Neural cell (in vitro differentiated cells): ENCODE data around the gene SLC4A1. TPM values are rescaled to one million over a fixed set of nuclear protein-coding genes. Genes with fewer than 3 reads are reported as not detected.

Source experiments
- H2AFZ ChIP-seq: fragments of 200-600, 300-800 bp; sonication (generic), shearing (Covaris generic); 2 replicates; pipeline ENCODE4 v1.6.0; 2014; ENCODE audit warnings: low read depth, mild to moderate bottlenecking, antibody characterized with exemption, low read length, moderate library complexity
- H3F3A ChIP-seq: fragments of 200-600 bp; shearing (Covaris generic); 2 replicates; pipeline ENCODE4 v1.6.1; 2016; ENCODE audit warnings: mild to moderate bottlenecking, moderate library complexity, mixed read lengths, antibody characterized with exemption, low read length; ENCODE audit not compliant: insufficient read depth, poor library complexity, severe bottlenecking
- H3K27ac ChIP-seq: fragments of 200-600, 300-800 bp; sonication (generic), shearing (Covaris generic); 2 replicates; pipeline ENCODE4 v1.5.1; 2014; ENCODE audit warnings: mild to moderate bottlenecking, low read length, moderate library complexity
- H3K27me3 ChIP-seq: fragments of 300-800, 200-600 bp; sonication (generic), shearing (Covaris generic); 2 replicates; pipeline ENCODE4 v1.6.0; 2014; ENCODE audit warnings: mild to moderate bottlenecking, low read depth, low read length, moderate library complexity; ENCODE audit not compliant: insufficient read depth
- H3K36me3 ChIP-seq: fragments of 300-800, 200-600 bp; sonication (generic), shearing (Covaris generic); 2 replicates; pipeline ENCODE4 v1.5.1; 2014; ENCODE audit warnings: mild to moderate bottlenecking, antibody characterized with exemption, low read length, moderate library complexity; ENCODE audit not compliant: insufficient read depth
- H3K4me2 ChIP-seq: fragments of 300-800, 200-600 bp; sonication (generic), shearing (Covaris generic); 2 replicates; pipeline ENCODE4 v1.6.0; 2014; ENCODE audit warnings: mild to moderate bottlenecking, low read length
- H3K4me3 ChIP-seq: fragments of 300-800, 200-600 bp; sonication (generic), shearing (Covaris generic); 2 replicates; pipeline ENCODE4 v1.5.1; 2014; ENCODE audit warnings: mild to moderate bottlenecking, low read length, moderate library complexity
- H3K79me2 ChIP-seq: fragments of 200-600 bp; shearing (Covaris generic); replicated peaks from 2 replicates; pipeline ENCODE4 v1.6.0; 2014; ENCODE audit warnings: mild to moderate bottlenecking, low read length, moderate library complexity; ENCODE audit not compliant: insufficient read depth
- H3K9ac ChIP-seq: fragments of 300-800, 200-600 bp; sonication (generic), shearing (Covaris generic); 2 replicates; pipeline ENCODE4 v1.6.1; 2016; ENCODE audit warnings: mild to moderate bottlenecking, low read length, mixed read lengths
- H3K9me2 ChIP-seq: fragments of 200-600 bp; shearing (Covaris generic); 2 replicates; pipeline ENCODE4 v1.6.1; 2016; ENCODE audit warnings: mild to moderate bottlenecking, low read length, mixed read lengths; ENCODE audit not compliant: insufficient read depth
- H3K9me3 ChIP-seq: fragments of 200-600, 300-800 bp; sonication (generic), shearing (Covaris generic); 2 replicates; pipeline ENCODE4 v1.6.1; 2016; ENCODE audit warnings: mild to moderate bottlenecking, mixed run types, low read length, moderate library complexity, mixed read lengths
- H4K20me1 ChIP-seq: fragments of 200-600 bp; shearing (Covaris generic); 2 replicates; pipeline ENCODE4 v1.6.1; 2016; ENCODE audit warnings: mild to moderate bottlenecking, mixed run types; ENCODE audit not compliant: insufficient read depth
- EP300 ChIP-seq: fragments of 450-650 bp; conservative IDR thresholded peaks from 2 replicates; pipeline ENCODE4 v1.6.1; 2014; ENCODE audit warnings: antibody characterized with exemption, mild to moderate bottlenecking, moderate library complexity; ENCODE audit not compliant: poor library complexity, severe bottlenecking
- EZH2 ChIP-seq: fragments of 200-600, 300-800 bp; shearing (Covaris generic), sonication (generic); IDR thresholded peaks from 2 replicates; pipeline ENCODE4 v1.6.1; 2014; ENCODE audit warnings: antibody characterized with exemption, low read length, borderline replicate concordance, mild to moderate bottlenecking; ENCODE audit not compliant: insufficient read depth, poor library complexity, severe bottlenecking
- MXI1 ChIP-seq: fragments of 450-650 bp; conservative IDR thresholded peaks from 2 replicates; pipeline ENCODE4 v1.6.1; 2014; ENCODE audit warnings: antibody characterized with exemption, mild to moderate bottlenecking; ENCODE audit not compliant: poor library complexity, severe bottlenecking
- POLR2AphosphoS5 ChIP-seq: IDR thresholded peaks from 2 replicates; pipeline ENCODE4 v1.6.1; 2012
- RAD21 ChIP-seq: fragments of 450-650 bp; conservative IDR thresholded peaks from 2 replicates; pipeline ENCODE4 v1.6.1; 2014; ENCODE audit warnings: antibody characterized with exemption, mild to moderate bottlenecking, moderate library complexity
- SMC3 ChIP-seq: fragments of 450-650 bp; conservative IDR thresholded peaks from 2 replicates; pipeline ENCODE4 v1.6.1; 2014; ENCODE audit warnings: antibody characterized with exemption, mild to moderate bottlenecking, moderate library complexity; ENCODE audit not compliant: poor library complexity
- TAF1 ChIP-seq: IDR thresholded peaks from 2 replicates; pipeline ENCODE4 v1.6.1; 2012; ENCODE audit warnings: low read depth
- polyA plus RNA-seq: library from polyadenylated mRNA; depleted of rRNA; stranded (reverse); fragments of >200 nt; gene quantifications from 2 replicates; pipeline ENCODE4 v1.2.3, GENCODE V29; 2014
- TF ChIP-seq, protein P1 (sequence below): fragments of 450-650 bp; IDR thresholded peaks from 2 replicates; pipeline ENCODE4 v1.5.1; 2014; ENCODE audit warnings: antibody characterized with exemption, mild to moderate bottlenecking, moderate library complexity; ENCODE audit not compliant: poor library complexity, severe bottlenecking

Gene SLC4A1
- polyA plus RNA-seq, 1 donor from 2014 or later, result 0.05 TPM

DNA sequence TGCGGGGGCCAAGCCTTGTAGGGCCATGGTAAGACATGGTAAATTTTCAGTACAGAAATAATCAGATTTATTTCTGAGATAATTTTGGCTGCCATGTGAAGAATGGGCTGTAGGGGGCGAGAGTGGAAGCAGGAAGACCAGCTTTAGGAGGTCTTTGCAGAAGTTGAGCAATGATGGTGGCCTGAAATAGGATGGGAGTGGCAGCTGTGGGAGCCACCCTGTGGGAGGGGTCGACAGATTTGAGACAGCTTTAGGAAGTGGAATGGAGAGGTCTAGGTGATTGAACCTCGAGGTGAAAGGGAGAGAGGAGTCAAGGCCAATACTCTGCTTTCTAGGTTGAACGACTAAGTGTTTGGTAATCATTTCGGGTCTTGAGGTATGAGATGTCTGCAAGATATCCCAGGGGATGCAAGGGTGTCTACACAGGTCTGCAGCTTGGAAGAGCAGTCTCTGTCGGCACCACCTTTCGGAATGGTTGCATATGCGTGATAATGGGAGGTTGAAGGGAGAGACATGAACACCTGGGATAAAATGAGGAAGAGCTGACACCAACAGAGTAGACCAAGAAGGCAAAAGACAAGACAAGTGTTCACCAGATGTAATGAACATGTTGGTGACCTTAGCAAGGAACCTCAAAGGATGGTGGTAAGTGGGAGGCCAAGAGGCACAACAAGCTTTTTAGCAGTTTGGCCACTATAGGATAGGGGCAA is 64.0 kb downstream of the SLC4A1 start:
- H3K36me3 ChIP-seq, result no peaks in the 10 kb centered on the region
- H3K4me2 ChIP-seq, result no peak overlapping the region
- no peak overlapping the region for H3K9ac ChIP-seq
- H3K9me2 ChIP-seq, result no peaks in the 10 kb centered on the region
- TF ChIP-seq SMC3 (peak; percentile 70), RAD21 (peak; percentile 68), TAF1 (no peak)
- TF ChIP-seq, protein P1, sequence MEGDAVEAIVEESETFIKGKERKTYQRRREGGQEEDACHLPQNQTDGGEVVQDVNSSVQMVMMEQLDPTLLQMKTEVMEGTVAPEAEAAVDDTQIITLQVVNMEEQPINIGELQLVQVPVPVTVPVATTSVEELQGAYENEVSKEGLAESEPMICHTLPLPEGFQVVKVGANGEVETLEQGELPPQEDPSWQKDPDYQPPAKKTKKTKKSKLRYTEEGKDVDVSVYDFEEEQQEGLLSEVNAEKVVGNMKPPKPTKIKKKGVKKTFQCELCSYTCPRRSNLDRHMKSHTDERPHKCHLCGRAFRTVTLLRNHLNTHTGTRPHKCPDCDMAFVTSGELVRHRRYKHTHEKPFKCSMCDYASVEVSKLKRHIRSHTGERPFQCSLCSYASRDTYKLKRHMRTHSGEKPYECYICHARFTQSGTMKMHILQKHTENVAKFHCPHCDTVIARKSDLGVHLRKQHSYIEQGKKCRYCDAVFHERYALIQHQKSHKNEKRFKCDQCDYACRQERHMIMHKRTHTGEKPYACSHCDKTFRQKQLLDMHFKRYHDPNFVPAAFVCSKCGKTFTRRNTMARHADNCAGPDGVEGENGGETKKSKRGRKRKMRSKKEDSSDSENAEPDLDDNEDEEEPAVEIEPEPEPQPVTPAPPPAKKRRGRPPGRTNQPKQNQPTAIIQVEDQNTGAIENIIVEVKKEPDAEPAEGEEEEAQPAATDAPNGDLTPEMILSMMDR, result peak; percentile 78
- no peaks in the 10 kb centered on the region for H3F3A ChIP-seq
- no peak overlapping the region for H2AFZ ChIP-seq
- no peak overlapping the region for H3K4me3 ChIP-seq
- H3K27ac ChIP-seq, result no peak overlapping the region
- no peaks in the 10 kb centered on the region for H3K9me3 ChIP-seq
- H3K79me2 ChIP-seq, result no peaks in the 10 kb centered on the region
- no peaks in the 10 kb centered on the region for H3K27me3 ChIP-seq
- no peaks in the 10 kb centered on the region for H4K20me1 ChIP-seq

DNA sequence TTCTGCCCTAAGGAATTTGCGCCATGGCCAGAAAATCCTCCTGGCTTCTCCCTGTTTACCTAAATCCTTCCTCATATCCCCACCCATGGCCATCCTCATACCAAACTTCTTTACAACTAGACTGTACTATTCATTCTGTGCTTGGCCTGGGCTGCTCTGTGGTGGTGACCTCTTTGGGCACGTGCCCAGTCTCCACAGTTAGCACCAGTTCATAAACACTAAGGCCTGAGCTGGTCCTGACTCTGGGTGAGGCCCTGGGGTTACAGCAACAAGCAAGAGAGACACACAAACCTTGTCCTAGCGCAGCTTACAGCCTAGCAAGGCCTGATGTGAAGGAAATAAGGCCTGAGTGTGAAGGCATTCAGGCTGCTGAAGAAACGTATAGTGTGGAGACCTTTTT is 65.2 kb downstream of the SLC4A1 start:
- Histone ChIP-seq H3K9me2 (no peaks in the 10 kb centered on the region), H2AFZ (no peak overlapping the region), H3K79me2 (peaks cover 11% of the 10 kb centered on the region), H3K9ac (no peak overlapping the region), H3K9me3 (no peaks in the 10 kb centered on the region), H3K27ac (no peak overlapping the region), H3F3A (no peaks in the 10 kb centered on the region), H3K4me2 (no peak overlapping the region), H3K36me3 (no peaks in the 10 kb centered on the region), H3K27me3 (no peaks in the 10 kb centered on the region), H4K20me1 (no peaks in the 10 kb centered on the region), H3K4me3 (no peak overlapping the region)
- TF ChIP-seq RAD21, result no peak
- TF ChIP-seq SMC3, result no peak
- no peak for TF ChIP-seq MXI1
- TF ChIP-seq POLR2AphosphoS5, result no peak
- no peak for TF ChIP-seq EZH2

DNA sequence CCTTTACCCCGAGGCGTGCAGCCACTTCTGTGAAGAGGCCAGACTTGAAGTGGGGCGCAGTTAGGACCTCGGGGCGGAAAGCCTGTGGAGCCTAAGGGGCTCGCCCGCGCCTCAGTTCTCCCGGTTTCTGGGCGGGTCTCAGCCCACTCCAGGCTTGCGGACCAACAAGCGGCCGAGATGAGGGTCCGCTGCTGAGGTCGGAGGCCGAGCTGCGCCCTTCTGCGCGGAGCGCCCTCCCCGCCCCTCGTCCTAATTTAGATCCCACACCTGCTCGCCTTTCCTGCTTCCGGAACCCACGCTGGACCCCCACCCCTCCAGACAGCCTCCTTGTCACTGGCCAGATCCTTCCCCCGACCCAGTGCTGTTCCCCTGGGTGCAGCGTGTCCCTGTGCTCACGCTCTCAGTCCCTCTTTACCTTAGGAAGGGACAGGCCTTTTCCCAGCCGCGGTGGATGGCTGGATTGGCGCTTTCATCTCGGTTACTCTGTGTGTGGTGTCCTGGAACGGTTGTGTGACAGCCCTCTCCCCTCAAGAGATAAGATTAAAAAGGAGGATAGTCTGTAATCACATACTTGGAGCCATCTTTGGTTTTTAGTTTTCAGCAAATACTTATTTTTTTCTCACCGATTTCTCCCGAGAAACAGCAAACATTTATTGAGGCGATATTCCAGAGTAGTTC is 67.3 kb downstream of the SLC4A1 start:
- peak overlapping the region; percentile 92 for H3K27ac ChIP-seq
- no peaks in the 10 kb centered on the region for H3K9me3 ChIP-seq
- peaks cover 22% of the 10 kb centered on the region for H3K79me2 ChIP-seq
- H3K9me2 ChIP-seq, result no peaks in the 10 kb centered on the region
- H3K4me2 ChIP-seq, result peak overlapping the region; percentile 92
- no peaks in the 10 kb centered on the region for H3K36me3 ChIP-seq
- no peaks in the 10 kb centered on the region for H4K20me1 ChIP-seq
- no peaks in the 10 kb centered on the region for H3K27me3 ChIP-seq
- no peaks in the 10 kb centered on the region for H3F3A ChIP-seq
- peak overlapping the region; percentile 84 for H3K4me3 ChIP-seq
- peak overlapping the region; percentile 70 for H2AFZ ChIP-seq
- TF ChIP-seq EP300, result no peak
- TF ChIP-seq, protein P1, result no peak
- no peak for TF ChIP-seq RAD21
- TF ChIP-seq POLR2AphosphoS5, result no peak
- peak; percentile 38 for TF ChIP-seq TAF1
- no peak for TF ChIP-seq SMC3
- H3K9ac ChIP-seq, result peak overlapping the region; percentile 94
